Muscle of back (tissue), 13 donors: ENCODE data around the gene SPRR5. TPM values are rescaled to one million over a fixed set of nuclear protein-coding genes. Genes with fewer than 3 reads are reported as not detected.

Experiments used
- DNase-seq, 3 donors: peaks; one replicate each; pipeline versions ENCODE4 v3.0.0 to v3.0.0-alpha.2; 2013
- long read RNA-seq, 9 donors: transcript quantifications; one replicate each; lab custom pipeline, GENCODE V29; 2026
- polyA plus RNA-seq, 10 donors: library from polyadenylated mRNA; unstranded; fragments of 120-200 nt; gene quantifications; one replicate each; pipeline ENCODE4 v1.2.1, GENCODE V29; 2013; ENCODE audit not compliant: insufficient read length in 10 of 10

The SPRR5 gene
- polyA plus RNA-seq: not detected
- long read RNA-seq, donor 1: 0 reads
- long read RNA-seq, donor 2: 0 reads
- long read RNA-seq, donor 3: 0 reads
- long read RNA-seq, donor 4: 0 reads
- long read RNA-seq, donor 5: 0 reads
- long read RNA-seq, donor 6: 0 reads
- long read RNA-seq, donor 7: 0 reads
- long read RNA-seq, donor 8: 0 reads
- long read RNA-seq, donor 9: 0 reads

- no peak for DNase-seq
Measured at GRCh38 chr1:152946651-152947256, at the start of gene SPRR5. SPRR5 (plus strand) TSS chr1:152947206; CDS start chr1:152948555, 1,349 bp downstream.

- DNase-seq: no peak
Measured at GRCh38 chr1:152899027-152899426, 48.0 kb upstream of the SPRR5 start.

- no peak for DNase-seq
Measured at GRCh38 chr1:152899883-152900282, 47.1 kb upstream of the SPRR5 start.

GRCh38 chr1:152901631-152902030 is 45.4 kb upstream of the SPRR5 start:
- DNase-seq: no peak

GRCh38 chr1:152902636-152903035 is 44.4 kb upstream of the SPRR5 start:
- DNase-seq: no peak

GRCh38 chr1:152904688-152905440 is 42.1 kb upstream of the SPRR5 start:
- no peak for DNase-seq

GRCh38 chr1:152906023-152906565 is 40.9 kb upstream of the SPRR5 start:
- DNase-seq: peak in 2 of 3 donors; percentile 15 to 63

- no peak for DNase-seq
Measured at GRCh38 chr1:152907686-152908601, 39.1 kb upstream of the SPRR5 start, which contains the start of gene IVL. IVL (plus strand) TSS chr1:152908546; CDS start chr1:152909798, 1,252 bp downstream.

GRCh38 chr1:152909206-152909605 is 37.8 kb upstream of the SPRR5 start:
- DNase-seq: no peak

- no peak for DNase-seq
Measured at GRCh38 chr1:152912471-152912870, 34.5 kb upstream of the SPRR5 start.

GRCh38 chr1:152912900-152913299 is 34.1 kb upstream of the SPRR5 start:
- no peak for DNase-seq

- DNase-seq: no peak
Measured at GRCh38 chr1:152917794-152918193, 29.2 kb upstream of the SPRR5 start.

- no peak for DNase-seq
Measured at GRCh38 chr1:152919071-152919470, 27.9 kb upstream of the SPRR5 start.

- DNase-seq: no peak
Measured at GRCh38 chr1:152924191-152924590, 22.8 kb upstream of the SPRR5 start.

GRCh38 chr1:152926091-152926490 is 20.9 kb upstream of the SPRR5 start:
- no peak for DNase-seq

- no peak for DNase-seq
Measured at GRCh38 chr1:152928671-152929070, 18.3 kb upstream of the SPRR5 start.

- DNase-seq: no peak
Measured at GRCh38 chr1:152932170-152932811, 14.7 kb upstream of the SPRR5 start.

GRCh38 chr1:152933196-152933595 is 13.8 kb upstream of the SPRR5 start:
- no peak for DNase-seq

GRCh38 chr1:152940614-152941013 is 6.4 kb upstream of the SPRR5 start:
- no peak for DNase-seq

GRCh38 chr1:152941037-152941711 is 5.8 kb upstream of the SPRR5 start:
- no peak for DNase-seq
